ENCODE results near the gene TBR1.

The TBR1 gene

DNA sequence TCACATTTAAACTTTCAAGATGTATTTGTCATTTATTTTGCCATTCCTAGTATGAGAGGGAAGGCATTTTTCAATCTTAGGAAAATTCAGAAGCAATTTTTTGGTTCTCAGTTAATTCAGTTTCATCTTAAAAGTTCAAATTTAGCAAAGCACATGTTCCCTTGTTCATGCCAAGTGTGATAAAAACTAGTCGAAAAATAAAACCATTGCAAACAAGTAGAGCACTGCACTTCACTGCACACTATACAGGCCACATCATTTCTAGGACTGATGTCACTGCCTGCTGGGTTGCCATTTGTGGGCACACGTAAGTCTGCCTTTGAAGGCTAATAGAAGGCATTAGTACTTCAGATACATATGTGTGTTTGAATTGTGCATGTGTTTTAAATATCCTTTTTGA is 14.3 kb downstream of the TBR1 start:
- no peak for DNase-seq

DNA sequence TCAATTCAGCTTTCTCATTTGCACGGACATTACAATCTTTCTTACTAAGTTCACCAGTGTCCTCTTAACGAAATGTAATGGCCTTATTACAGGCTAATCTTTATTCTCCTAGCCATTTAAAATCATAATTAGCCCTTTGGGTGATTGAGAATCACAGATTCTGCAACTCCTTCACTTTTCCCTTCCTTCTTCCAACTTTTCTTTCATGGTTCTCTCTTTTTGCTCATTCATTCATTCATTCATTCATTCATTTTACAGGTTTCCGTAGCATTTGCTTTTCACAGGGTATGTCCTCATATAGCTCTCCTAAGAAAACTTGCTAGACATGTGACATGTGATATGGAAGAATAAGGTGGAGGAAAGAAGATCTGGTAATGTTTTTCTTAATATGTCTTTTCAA is 16.0 kb downstream of the TBR1 start:
- DNase-seq = no peak

DNA sequence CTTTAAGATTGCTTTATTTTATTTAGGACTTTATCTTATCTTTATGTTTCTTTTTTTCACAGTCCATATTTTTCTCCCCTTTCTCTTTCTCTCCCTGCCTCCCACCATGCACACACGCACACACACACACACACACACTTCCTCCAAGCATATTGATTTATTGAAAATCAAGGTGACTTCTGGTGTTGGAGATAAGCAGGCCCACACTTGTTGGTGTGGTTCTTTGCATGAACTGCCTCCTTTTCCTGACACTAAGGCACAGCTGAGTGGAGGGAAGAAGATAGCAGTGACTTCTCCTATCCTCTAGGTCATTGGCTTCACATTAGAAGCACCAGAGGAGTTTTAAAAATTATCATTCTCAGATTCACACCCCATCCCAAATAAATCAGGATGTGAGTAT is 18.0 kb downstream of the TBR1 start:
- no peak for DNase-seq

DNA sequence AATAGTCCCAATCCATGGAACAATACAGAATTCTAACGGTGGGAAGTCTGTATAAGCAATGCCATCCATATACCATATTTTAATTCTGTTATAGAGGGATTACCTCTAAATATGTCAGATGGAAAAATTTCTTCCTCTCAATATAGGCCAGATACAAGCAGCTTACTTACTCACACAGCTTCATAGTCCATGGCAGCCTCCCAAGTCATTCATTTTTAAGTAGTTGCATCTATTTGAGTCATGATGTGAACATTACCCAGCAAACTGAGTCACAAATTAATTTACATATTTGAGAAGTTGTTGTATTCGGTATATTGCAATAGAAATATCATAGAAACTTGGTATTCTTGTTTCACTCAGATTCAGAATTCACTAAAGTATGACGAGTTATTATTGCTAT is 20.3 kb downstream of the TBR1 start:
- no peak for DNase-seq

DNA sequence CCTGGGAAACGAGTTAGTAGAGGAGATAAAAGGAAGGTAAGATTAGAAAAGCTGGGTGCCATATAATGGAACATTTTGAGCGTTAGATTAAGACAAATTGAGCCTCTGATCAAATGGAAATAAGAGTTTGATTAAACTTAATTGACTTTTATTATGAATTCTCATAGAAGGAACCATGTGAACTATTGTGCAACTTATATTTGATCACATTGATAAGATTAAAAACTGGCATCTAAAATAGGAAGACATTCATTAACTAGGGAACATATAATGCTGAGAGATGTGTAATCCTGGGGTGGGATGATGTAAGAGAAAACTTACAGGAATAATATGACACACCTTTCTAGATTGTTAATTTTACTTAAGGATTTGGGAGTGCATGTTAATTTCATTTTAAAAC is 22.5 kb downstream of the TBR1 start:
- no peak for DNase-seq

DNA sequence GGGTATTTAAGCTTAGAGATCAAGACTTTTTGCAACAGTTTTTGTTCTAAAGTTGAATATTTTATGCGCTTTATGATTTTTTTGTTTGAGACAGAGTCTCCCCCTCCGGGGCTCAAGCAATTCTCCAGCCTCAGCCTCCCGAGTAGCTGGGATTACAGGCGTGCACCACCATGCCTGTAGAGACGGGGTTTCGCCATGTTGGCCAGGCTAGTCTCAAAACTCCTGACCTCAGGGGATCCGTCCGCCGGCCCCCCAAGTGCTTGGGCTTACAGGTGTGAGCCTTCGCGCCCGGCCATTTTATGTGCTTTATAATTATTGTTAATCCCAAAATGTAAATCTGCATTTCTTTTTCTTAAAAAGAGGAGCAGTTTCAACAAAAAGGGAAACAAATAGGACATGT is 29.0 kb downstream of the TBR1 start:
- no peak for DNase-seq

DNA sequence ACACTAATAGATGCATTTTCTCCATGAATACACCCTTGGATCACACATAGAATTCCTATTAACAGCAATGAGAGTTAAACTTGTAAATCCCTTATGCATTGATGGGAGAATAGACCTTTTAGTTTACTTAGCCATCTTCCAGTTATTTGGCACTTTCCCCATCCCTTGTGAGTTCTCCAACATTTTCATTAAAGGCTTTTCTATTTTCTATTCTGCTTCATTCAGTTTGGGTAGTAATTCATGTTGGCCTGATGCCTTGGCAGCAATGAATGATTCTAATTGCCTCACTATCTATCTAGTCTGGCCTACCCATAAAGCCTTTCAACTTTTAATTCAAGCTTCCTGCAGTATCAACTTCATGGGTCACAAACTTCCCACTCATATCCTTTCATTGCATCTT is 32.3 kb downstream of the TBR1 start:
- DNase-seq = no peak

DNA sequence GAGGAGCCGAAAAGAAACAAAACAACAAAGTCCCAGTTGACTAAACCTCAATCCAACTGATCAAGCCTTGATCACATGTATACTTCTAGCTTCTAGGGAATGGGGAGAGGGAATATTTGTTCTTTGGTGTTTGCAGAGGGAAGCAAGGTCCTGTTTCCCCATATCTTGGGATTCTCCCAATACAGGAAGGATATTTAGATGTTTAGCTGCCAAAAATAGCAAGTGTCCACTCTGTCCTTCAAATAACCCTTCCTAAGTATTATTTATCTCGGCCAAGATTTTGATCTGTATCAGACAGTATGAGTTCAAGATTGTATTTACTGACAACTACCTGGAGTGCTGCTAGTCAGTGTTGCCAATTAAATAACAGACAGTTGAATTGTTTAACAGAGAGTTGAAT is 55.5 kb downstream of the TBR1 start:
- DNase-seq = no peak

DNA sequence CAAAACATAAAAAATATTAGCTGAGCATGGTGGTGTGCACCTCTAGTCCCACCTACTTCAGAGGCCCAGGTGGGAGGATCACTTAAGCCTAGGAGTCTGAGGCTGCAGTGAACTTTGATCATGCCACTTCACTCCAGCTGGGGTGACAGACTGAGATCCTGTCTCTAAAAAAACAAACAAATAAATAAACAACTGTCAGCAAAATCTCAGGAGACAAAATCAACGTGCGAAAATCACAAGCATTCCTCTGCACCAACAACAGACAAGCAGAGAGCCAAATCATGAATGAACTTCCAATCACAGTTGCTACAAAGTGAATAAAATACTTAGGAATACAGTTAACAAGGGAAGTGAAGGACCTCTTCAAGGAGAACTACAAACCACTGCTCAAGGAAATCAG is 58.8 kb downstream of the TBR1 start:
- DNase-seq = no peak

Measured in activated naive CD4-positive, alpha-beta T cell (primary cell).